MCF 10A (cell line): Measurements from ENCODE around the gene CACNG4. TPM values are rescaled to one million over a fixed set of nuclear protein-coding genes. Genes with fewer than 3 reads are reported as not detected.

ENCODE experiments used
- BruUV-seq: library from RNA; stranded (reverse); fragments of 400-500 nt; replicated peaks from 2 replicates; lab custom pipeline; 2021; lab: Mats Ljungman, UMichigan
- CTCF ChIA-PET: fragments of 300-600 bp; sonication (Branson Sonifier 250); formaldehyde crosslinking; extraction: SDS; loops from one replicate; lab custom pipeline; 2021; ENCODE audit warnings: antibody characterized with exemption, inconsistent platforms; lab: Yijun Ruan, JAX
- POLR2A ChIA-PET: fragments of 300-600, 350-650 bp; sonication (Branson Sonifier 250); formaldehyde crosslinking; extraction: SDS; loops from one replicate; lab custom pipeline; 2020; ENCODE audit warnings: antibody characterized with exemption, inconsistent platforms; lab: Yijun Ruan, JAX
- DNase-seq: peaks from one replicate; pipeline ENCODE4 v3.0.0-alpha.2; 2018; ENCODE audit not compliant: unreplicated experiment
- H3K27ac Mint-ChIP-seq: one replicate; pipeline ENCODE4 v1.8.0; 2022; ENCODE audit warnings: mild to moderate bottlenecking, low read depth, mixed read lengths; ENCODE audit not compliant: unreplicated experiment
- H3K27me3 Mint-ChIP-seq: one replicate; pipeline ENCODE4 v1.8.0; 2022; ENCODE audit warnings: mixed read lengths; ENCODE audit not compliant: insufficient read depth, unreplicated experiment
- H3K36me3 Mint-ChIP-seq: one replicate; pipeline ENCODE4 v1.8.0; 2022; ENCODE audit warnings: mild to moderate bottlenecking, moderate library complexity, mixed read lengths; ENCODE audit not compliant: insufficient read depth, unreplicated experiment
- H3K4me1 Mint-ChIP-seq: one replicate; pipeline ENCODE4 v1.8.0; 2022; ENCODE audit warnings: mixed read lengths; ENCODE audit not compliant: insufficient read depth, unreplicated experiment
- H3K4me3 Mint-ChIP-seq: one replicate; pipeline ENCODE4 v1.8.0; 2022; ENCODE audit warnings: mild to moderate bottlenecking, moderate library complexity, mixed read lengths; ENCODE audit not compliant: unreplicated experiment
- H3K9me3 Mint-ChIP-seq: one replicate; pipeline ENCODE4 v1.8.0; 2022; ENCODE audit warnings: mixed read lengths; ENCODE audit not compliant: unreplicated experiment
- intact Hi-C: fragments of 100-400 bp; cut with micrococcal nuclease; formaldehyde crosslinking; loops from 2 replicates; pipeline ENCODE4 v1.14.1; 2022
- total RNA-seq: library from RNA; stranded (reverse); gene quantifications from 2 replicates; pipeline ENCODE4 v1.2.3, GENCODE V29; 2022
- TF ChIP-seq, protein P1 (sequence below): fragments of 200-600 bp; IDR thresholded peaks from one replicate; pipeline ENCODE4 v1.8.0; 2022; ENCODE audit warnings: antibody characterized with exemption, mild to moderate bottlenecking; ENCODE audit not compliant: unreplicated experiment

The CACNG4 gene
- total RNA-seq, 1 experiment from 2014 or later: not detected

DNA sequence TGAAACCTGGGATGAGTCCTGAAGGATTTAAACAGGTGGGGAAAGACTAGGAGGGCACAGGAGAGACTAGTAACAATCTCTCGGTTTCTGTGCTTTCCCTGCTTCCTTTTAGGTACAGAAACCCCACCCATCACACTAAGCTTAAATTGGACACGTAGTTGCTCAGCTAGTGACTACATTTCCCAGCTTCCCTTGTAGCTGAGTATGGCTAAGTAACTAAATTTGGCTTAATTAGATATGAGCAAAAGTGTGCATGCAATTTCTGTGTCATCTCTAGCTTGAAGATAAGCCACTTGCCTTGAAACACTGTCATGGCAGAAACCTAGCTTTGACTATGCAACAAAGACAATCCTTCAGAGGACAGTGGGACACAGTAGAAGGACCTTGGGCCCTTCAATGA, 116.3 kb downstream of the CACNG4 start:
- TF ChIP-seq, protein P1, sequence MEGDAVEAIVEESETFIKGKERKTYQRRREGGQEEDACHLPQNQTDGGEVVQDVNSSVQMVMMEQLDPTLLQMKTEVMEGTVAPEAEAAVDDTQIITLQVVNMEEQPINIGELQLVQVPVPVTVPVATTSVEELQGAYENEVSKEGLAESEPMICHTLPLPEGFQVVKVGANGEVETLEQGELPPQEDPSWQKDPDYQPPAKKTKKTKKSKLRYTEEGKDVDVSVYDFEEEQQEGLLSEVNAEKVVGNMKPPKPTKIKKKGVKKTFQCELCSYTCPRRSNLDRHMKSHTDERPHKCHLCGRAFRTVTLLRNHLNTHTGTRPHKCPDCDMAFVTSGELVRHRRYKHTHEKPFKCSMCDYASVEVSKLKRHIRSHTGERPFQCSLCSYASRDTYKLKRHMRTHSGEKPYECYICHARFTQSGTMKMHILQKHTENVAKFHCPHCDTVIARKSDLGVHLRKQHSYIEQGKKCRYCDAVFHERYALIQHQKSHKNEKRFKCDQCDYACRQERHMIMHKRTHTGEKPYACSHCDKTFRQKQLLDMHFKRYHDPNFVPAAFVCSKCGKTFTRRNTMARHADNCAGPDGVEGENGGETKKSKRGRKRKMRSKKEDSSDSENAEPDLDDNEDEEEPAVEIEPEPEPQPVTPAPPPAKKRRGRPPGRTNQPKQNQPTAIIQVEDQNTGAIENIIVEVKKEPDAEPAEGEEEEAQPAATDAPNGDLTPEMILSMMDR: no peak
- Mint-ChIP-seq H3K9me3 (no peaks in the 10 kb centered on the region), H3K36me3 (peaks cover 53% of the 10 kb centered on the region), H3K4me1 (no peaks in the 10 kb centered on the region), H3K27ac (no peak overlapping the region), H3K4me3 (no peak overlapping the region), H3K27me3 (no peaks in the 10 kb centered on the region)
- POLR2A ChIA-PET: no interaction called here
- intact Hi-C loops: no loop called here
- BruUV-seq: no TSS peak
- CTCF ChIA-PET: no interaction called here
- no peak for DNase-seq

DNA sequence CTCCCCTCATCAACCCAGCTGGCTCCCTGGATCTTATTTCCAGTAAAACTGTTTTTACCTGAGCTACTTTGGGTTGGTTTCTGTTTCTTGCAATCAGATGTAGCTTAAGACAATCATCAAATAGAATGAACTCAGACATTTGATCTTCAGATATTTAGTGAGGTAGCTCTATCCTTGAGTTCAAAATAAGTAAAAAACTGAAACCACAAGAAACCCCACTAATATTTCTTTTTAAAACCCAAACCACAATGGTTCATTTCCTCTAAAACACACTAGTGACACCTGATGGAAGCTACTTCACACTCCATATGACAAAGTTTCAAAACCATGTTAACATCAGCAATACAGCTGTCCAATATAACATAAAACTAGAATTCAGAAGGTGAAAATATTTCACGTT, 117.6 kb downstream of the CACNG4 start:
- TF ChIP-seq, protein P1: no peak
- H3K27ac Mint-ChIP-seq: no peak overlapping the region
- H3K4me1 Mint-ChIP-seq: no peaks in the 10 kb centered on the region
- no peak overlapping the region for H3K4me3 Mint-ChIP-seq
- intact Hi-C loops: no loop called here
- H3K9me3 Mint-ChIP-seq: no peaks in the 10 kb centered on the region
- no peaks in the 10 kb centered on the region for H3K27me3 Mint-ChIP-seq
- POLR2A ChIA-PET: interaction anchor here (0.6 to 1.3 kb wide), 2 partner anchors 11 to 360 kb away, joined by 3 to 4 read pairs; no protein-coding TSS in a partner anchor
- CTCF ChIA-PET: no interaction called here
- peaks cover 52% of the 10 kb centered on the region for H3K36me3 Mint-ChIP-seq
- DNase-seq: no peak
- no TSS peak for BruUV-seq

Other genes starting within 250 kb of the CACNG4 start
- not detected in 2 replicates for gene CACNG5, start 129.6 kb upstream of the CACNG4 start, total RNA-seq
- not detected in 2 replicates for gene CACNG1, start 79.8 kb downstream of the CACNG4 start, total RNA-seq